NCI-H748 treated with DMSO at 0.1 percent for 48 hours (cell line): ENCODE measurements around the gene RNF8.
"Not testable (repeated sequence)": the region's sequence is repeated elsewhere in the genome, so short reads cannot be mapped to it uniquely, and the experiment has no call there.

ENCODE experiments used
- DNase-seq: peaks from one replicate; lab custom pipeline; 2025; lab: John Stamatoyannopoulos, UW

Gene RNF8

GRCh38 chr6:37353761-37354525 lies at the start of gene RNF8:
RNF8 (plus strand) TSS chr6:37353983; CDS start chr6:37354165, 182 bp downstream.
- peak; percentile 87 for DNase-seq

- DNase-seq = no peak
Observed at GRCh38 chr6:37304766-37305165, 49.0 kb upstream of the RNF8 start.

GRCh38 chr6:37305841-37306425 lies 47.9 kb upstream of the RNF8 start:
- DNase-seq = no peak

- no peak for DNase-seq
Observed at GRCh38 chr6:37306624-37307222, 47.1 kb upstream of the RNF8 start.

GRCh38 chr6:37307484-37307883 lies 46.3 kb upstream of the RNF8 start:
- DNase-seq = not testable (repeated sequence)

GRCh38 chr6:37308069-37308815 lies 45.5 kb upstream of the RNF8 start:
- peak; percentile 96 for DNase-seq

- DNase-seq = no peak
Observed at GRCh38 chr6:37309046-37309445, 44.7 kb upstream of the RNF8 start.

GRCh38 chr6:37309692-37310091 lies 44.1 kb upstream of the RNF8 start:
- DNase-seq = no peak

GRCh38 chr6:37310966-37311365 lies 42.8 kb upstream of the RNF8 start:
- no peak for DNase-seq

- no peak for DNase-seq
Observed at GRCh38 chr6:37311741-37312473, 41.9 kb upstream of the RNF8 start.

GRCh38 chr6:37313723-37314486 lies 39.9 kb upstream of the RNF8 start:
- no peak for DNase-seq

- DNase-seq = peak; percentile 9
Observed at GRCh38 chr6:37314487-37315156, 39.2 kb upstream of the RNF8 start.

- DNase-seq = no peak
Observed at GRCh38 chr6:37315157-37315515, 38.6 kb upstream of the RNF8 start.

- no peak for DNase-seq
Observed at GRCh38 chr6:37316071-37316470, 37.7 kb upstream of the RNF8 start.

GRCh38 chr6:37317312-37318038 lies 36.3 kb upstream of the RNF8 start:
- DNase-seq = no peak

- DNase-seq = no peak
Observed at GRCh38 chr6:37319156-37319555, 34.6 kb upstream of the RNF8 start.

GRCh38 chr6:37319856-37320480 lies 33.8 kb upstream of the RNF8 start:
- no peak for DNase-seq

GRCh38 chr6:37320646-37321045 lies 33.1 kb upstream of the RNF8 start:
- DNase-seq = no peak

- no peak for DNase-seq
Observed at GRCh38 chr6:37321101-37321500, 32.7 kb upstream of the RNF8 start.
